OCI-M2 (cell line): ENCODE results near the gene TEX2.
"Not testable (repeated sequence)": the region's sequence is repeated elsewhere in the genome, so short reads cannot be mapped to it uniquely, and the experiment has no call there.

ENCODE experiments used
- DNase-seq: peaks from one replicate; lab custom pipeline; 2025; ENCODE audit not compliant: unreplicated experiment; lab: John Stamatoyannopoulos, UW

Gene TEX2

DNA sequence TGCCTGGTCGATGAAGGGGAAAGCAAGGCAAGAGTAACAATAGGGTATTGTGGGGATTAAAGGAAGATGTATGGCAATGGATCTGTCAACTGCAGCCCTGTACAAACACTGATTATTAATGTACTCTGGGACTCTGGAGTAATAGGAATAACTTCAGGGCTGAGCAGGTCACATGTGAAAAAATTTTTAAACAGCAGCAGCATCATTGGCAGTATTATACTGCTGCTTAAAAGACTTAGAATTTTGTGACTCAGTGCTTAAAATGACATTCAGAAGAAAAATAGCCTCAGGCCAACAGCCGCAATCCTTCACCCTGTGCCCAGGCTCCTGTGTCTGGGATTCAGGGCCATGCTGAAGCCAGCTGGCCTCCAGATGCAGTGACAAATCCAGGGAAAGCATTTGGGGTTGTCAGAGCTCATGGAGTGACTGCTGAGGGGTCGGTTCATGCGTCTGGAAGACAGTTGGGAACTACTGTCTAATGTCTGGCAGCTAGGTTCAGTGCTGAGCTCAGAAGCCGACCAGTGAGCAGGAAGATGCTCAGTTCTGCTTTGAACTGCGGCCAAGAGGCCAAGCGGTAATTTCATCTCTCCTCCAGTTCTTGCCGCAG is 22.2 kb downstream of the TEX2 start:
- DNase-seq, result no peak

DNA sequence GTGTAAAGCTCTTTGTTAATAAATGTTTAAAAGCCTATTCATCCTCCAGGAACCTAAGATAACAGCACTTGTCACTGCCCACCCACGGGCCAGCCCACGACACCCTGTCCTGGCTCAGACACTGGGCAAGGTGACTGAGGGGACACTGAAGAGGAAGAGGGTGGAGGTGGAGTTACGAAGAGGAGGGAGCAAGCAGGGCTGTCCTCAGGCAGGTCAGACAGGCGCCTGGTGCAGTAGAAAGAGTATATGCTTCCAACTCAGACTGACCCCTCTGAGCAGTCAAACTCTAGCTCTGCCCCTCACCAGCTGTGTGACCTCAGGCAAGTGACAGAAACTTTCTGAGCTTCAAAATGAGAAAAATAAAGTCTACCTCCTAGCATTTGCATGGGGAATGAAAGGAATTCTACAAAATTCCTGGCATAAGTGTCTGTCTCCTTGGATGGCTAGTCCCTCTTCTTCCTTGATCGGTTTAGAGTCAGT is 22.8 kb downstream of the TEX2 start:
- no peak for DNase-seq

DNA sequence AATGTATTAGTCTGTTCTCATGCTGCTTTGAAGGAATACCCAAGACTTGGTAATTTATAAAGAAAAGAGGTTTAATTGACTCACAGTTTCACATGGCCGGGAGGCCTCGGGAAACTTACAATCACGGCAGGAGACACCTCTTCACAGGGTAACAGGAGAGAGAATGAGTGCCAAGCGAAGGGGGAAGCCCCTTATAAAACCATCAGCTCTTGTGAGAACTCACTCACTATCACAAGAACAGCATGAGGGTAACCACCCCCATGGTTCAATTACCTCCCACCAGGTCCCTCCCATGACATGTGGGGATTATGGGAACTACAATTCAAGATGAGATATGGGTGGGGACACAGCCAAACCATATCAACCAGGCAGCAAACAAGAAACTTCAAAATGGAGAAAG is 24.6 kb downstream of the TEX2 start:
- not testable (repeated sequence) for DNase-seq

DNA sequence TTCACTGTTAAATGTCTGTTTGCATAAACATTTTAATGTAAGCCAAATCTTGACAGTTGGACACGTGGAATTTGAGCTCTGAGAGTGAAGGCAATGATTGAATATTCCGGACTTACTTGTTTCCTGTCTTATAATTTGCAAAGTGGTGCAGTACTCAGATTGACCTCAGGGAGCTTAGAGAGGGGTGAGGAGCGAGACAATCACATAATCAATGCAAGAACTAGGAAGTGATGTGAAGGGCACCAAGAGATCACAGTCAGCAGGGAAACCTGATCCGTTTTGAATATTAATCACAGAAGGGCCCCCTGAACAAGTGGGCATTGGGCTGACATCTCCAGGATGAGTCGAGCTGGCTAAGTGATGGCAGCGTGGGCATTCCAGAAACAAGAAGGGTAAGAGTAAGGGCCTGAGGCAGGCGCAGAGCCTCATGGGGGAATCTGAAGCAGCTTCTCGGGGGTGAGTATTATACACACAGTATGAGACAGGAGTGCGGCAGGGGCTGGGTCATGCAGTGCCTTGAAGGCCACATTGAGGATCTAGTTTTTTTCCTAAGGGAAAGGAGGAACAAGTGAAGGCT is 26.1 kb downstream of the TEX2 start:
- DNase-seq, result no peak

DNA sequence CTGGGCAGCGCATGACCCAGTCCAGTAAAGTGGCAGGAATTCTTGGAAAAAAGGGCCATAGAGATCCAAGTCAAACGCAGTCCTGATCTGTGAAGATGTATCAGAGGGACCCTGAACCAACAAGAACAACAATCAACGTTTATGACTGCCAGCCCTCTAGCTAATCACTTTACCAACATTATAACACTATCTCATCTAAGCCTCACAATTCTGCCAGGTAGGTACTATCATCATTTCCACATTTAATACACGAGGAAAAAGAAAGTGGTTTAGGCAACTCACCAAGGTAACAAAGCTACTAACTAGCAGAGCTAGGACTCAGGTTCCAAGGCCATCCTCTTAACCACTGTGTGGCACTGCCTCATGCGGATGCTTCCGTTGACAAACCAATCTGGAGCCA is 28.1 kb downstream of the TEX2 start:
- no peak for DNase-seq

DNA sequence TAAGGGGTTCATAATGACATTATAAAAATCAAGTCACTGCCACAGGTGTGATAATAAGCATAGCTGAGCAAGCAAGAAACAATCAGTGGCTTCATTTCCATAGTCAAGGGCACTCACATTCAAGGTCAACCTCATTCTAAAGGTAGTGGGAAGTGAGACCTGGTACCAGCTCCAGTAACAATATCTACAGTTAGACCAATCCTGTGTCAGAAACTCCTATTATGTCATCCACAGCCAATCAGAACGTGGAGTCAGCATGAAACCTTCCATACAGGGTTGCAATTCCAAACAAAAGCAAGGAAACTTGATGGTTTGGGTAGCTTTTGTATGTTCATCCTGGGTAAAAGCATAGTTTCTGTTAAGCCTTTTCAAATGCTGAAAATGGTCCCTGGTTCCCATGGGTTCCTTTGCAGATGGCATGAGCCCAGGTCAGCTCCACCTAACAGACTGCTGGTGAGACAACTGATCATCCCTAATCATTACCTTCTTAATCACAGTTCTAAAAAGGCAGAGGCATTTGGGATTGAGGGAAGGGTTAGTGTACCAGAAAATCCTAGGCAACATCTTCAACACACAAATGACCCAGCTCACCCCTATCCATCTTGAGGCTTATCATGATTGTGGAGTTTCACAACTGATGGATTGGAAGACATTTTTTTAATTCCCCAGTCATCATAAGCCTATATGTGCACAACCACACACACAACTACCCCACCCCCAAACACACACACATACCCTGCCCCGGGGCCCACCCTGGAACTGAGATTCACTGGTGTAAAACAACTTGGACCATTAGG is 30.4 kb downstream of the TEX2 start:
- no peak for DNase-seq

DNA sequence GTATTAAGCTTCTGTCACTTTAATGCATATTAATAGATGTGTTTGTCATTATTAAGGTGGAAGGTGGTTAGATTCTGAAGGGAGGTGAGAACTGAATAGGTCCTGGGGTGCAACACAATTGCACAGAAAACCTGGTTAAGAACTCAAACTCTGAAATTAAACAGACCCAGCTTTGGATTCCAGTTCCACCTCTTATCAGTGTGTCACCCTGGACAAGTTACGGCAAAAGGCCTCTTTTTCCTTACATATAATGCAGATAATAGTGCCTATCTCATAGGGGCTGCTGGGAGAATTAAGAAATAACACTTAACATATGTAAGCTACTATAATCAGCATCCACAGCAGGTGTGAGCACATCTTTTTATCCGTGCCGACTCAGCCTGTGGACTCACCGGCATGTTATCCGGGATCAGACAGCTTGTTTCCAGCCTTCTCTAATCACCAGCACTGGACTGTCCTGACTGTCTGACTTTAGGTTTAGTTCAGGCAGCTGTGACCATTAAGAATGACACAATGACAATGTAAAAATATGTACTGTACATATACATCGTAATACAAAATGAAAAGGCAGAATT is 31.4 kb downstream of the TEX2 start:
- DNase-seq, result no peak

DNA sequence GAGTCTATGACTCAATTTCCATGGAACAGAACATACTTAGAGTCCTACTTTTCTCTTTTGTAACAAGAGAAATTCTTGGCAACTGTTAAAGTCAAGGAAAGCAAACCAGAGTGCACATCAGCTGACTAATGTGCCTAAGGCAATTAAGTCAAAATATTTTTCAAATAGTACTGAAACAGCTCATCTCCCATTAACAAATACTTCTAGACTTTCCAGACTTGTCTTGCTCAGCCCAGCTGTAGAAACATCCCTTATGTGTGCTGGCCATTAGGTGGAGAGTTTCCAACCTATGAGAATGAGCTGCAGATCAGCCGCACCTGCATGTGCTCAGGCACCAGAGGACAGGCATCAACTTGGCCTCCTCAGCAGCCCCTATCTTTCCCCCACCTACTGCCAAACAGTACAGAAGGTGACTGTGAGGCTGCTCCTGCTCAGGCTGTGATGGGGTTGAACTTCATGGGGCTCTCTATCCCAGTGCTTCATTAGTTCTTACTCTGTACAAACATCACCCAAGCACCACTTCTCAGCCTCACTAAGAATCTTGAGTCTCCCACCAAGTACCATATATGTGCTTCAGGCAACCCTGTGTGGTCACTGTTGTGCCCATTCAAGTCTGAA is 32.2 kb downstream of the TEX2 start:
- DNase-seq, result no peak

DNA sequence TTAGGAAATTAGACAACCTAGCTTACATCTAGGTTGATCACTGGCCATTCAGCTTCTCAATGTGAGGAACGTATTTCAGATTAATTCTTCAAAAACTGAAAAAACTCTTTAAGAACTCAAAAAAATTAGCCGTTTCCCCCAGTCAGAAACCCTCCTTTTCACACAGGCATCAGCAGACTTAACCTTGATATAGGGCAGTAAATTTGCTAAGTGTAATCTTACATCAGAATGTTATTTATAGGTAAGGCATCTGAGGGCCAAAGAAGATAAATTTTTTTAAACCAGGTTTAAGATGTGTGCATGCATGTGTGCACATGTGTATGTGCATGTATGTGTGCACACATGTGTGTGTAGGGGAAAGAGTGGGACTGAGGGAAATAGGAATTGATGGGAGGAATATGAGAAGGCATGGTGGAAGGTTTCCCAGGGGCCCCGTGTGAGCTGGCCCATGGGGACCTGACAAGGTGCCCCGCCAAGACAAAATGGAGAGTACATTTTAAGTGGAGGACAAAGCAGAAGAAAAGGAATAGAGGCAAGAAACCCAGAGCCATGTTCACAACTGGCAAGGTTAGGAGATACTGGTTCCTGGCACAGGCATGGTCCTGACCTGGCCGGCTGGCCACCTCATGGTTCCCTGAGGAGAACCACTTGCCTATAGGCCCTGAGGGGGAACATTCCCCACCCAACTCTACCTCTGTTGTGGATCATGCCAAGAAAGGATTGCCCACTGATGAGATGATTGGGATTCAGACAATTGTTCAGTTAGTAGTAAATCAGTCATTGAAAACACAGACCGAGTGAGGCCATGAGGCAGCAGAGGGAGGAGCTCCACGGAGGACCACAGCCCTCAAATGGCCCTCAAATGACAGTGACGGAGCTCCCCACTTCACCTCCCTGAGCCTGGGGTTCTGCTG is 33.0 kb downstream of the TEX2 start:
- no peak for DNase-seq

DNA sequence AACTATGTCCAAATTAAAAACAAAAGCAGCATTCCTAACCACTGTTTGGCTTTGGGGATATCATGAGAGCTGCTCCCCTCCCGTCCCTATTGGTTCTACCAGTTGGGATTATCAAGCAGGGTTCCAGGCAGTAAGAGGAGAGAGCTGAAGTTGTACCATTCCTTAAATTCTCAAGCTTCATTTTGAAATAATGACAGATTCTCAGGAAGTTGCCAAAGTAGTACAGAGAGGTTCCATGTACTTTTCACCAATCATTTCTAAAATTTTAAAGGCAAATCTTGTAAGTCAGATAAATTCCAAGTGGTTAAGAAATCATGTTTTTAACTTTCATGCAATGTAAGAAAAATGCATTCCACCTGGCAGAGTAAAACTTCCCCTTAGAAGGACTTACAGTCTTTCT is 36.9 kb downstream of the TEX2 start:
- no peak for DNase-seq

DNA sequence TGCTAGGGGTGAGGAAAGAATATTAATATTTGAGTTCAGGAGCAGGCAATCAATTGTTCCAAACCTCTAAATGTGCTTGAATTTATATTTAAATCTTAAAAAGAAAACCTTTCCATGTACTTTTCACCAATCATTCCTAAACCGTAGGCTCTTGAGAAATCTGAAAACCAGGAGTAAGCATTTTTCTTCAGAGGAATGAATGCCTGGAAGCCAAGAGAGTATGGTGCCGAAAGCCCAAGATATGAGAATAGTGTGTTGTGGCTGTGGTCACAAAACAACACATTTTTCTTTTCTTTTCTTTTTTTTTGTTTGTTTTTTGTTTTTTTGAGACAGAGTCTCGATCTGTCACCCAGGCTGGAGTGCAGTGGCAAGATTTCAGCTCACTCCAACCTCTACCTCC is 37.6 kb downstream of the TEX2 start:
- DNase-seq, result no peak

DNA sequence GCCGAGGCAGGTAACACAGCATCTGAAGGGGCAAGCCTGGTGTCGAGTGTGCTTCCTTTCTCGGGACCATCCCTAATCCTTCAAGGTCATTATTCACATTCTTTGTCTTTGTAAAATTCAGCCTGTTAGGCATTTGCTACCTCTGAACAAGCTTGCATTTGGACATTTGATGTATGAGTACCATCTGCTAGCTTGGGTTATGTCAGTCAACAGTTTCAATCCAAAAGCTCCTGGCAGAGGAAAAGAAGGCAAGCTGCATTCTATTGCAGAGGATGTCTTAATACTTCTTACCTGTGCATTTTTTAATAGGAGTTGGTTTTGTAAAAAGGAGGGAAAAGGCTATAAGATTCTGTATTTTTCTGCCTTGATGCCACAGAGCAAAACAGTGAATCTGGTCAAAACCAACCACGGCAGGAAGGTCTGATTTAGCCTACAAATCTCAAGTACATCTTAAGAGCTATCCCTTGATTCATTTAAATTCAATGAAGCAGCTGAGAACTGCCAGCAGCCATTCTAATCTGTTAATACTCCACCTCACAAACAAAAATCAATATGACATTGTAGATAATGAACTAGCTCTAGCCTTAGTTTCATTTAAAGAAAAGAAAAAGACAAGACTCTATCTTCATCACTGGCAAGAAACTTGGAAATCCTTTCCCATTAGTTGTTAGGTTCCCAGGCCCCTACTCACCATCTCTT is 39.0 kb downstream of the TEX2 start:
- DNase-seq, result no peak

DNA sequence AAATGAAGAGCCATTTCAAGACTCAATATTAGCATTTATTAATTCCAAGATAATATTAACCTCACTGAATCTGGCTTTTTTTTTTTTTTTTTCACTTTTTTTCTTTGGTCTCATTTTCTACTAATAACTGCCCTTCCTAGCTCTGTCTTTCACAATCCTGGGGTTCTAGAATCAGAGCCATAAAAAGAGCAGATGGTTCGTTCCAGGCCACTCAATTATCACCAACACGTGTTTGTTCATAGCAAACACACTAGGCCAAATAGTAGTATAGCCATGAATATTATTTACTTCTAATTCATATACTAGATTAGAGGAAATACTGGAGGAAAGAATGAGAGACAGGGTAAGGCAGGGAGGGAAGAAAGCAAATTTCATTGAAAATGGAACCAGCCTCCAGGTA is 39.8 kb downstream of the TEX2 start:
- no peak for DNase-seq

DNA sequence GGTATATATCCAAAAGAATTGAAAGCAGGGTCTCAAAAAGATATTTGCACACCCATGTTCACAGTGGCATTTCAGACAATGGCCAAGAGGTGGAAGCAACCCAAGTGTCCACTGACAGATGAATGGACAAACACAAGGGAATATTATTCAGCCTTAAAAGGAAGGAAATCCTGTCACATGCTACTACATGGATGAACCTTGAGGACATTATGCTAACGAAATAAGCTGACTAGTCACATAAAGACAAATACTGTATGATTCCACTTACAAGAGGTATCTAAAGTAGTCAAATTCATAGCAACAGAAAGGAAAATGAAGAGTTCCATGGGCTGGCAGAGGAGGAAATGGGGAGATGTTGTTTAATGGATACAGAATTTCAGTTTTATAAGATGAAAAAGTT is 41.4 kb downstream of the TEX2 start:
- no peak for DNase-seq

DNA sequence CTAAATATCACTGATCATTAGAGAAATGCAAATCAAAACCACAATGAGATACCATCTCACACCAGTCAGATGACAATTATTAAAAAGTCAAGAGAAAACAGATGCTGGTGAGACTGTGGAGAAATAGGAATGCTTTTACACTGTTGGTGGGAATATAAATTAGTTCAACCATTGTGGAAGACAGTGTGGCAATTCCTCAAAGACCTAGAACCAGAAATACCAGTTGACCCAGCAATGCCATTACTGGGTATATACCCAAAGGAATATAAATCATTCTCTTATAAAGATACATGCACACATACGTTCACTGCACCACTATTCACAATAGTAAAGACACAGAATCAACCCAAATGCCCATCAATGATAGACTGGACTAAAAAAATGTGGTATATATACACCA is 42.5 kb downstream of the TEX2 start:
- DNase-seq, result not testable (repeated sequence)

DNA sequence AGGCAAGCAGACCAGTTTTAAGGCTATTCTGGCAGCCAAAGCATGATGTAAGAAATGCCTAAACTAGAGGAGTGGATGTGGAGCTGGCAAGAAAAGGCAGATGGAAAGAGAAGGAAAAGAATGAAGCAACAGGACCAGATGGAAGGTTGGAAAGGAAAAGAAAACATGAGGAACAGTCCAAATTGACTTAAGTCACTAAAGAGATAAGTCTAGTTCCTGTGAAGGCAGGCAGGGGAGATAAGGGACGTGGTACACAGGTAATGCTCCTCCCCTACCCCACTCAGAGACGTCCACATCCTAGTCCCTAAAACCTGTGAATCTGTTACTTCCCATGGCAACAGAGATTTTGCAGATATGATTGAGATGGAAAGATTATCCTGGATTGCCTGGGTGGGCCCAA is 43.5 kb downstream of the TEX2 start:
- DNase-seq, result no peak

DNA sequence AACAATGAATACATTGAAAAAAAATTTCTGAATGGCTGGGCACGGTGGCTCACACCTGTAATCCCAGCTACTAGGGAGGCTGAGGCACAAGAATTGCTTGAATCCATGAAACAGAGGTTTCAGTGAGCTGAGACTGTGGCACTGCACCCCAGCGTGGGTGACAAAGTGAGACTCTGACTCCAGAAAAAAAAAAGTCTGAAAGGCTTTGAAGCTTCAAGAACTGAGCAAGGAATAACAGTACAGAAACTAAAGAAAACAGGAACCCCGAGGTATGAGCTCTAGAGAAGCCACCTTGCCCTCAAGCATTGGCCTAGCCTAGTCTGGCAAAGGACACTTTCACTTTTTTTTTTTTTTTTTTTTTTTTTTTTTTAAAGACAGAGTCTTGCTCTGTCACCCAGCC is 45.0 kb downstream of the TEX2 start:
- DNase-seq, result no peak

DNA sequence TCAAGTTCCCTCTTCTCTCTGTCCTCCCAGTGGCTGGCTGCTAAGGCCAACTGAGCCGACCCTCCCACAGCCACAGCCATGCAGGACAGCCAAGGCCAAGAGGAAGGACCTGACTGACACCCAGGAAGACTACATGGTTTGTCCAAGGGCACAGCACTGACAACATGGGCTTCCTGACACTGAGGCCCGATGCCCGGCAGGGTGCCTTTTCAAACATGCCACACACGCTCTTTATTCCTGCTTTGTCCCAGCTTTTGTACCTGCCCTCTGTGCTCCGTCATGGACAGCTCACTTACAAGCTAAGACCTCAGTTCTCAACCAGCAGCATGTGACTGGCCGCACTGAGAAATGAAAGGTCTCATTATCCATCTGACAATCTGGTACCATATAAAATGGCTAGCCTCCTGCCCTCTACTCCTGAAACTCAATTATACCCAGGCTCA is 45.8 kb downstream of the TEX2 start:
- no peak for DNase-seq

DNA sequence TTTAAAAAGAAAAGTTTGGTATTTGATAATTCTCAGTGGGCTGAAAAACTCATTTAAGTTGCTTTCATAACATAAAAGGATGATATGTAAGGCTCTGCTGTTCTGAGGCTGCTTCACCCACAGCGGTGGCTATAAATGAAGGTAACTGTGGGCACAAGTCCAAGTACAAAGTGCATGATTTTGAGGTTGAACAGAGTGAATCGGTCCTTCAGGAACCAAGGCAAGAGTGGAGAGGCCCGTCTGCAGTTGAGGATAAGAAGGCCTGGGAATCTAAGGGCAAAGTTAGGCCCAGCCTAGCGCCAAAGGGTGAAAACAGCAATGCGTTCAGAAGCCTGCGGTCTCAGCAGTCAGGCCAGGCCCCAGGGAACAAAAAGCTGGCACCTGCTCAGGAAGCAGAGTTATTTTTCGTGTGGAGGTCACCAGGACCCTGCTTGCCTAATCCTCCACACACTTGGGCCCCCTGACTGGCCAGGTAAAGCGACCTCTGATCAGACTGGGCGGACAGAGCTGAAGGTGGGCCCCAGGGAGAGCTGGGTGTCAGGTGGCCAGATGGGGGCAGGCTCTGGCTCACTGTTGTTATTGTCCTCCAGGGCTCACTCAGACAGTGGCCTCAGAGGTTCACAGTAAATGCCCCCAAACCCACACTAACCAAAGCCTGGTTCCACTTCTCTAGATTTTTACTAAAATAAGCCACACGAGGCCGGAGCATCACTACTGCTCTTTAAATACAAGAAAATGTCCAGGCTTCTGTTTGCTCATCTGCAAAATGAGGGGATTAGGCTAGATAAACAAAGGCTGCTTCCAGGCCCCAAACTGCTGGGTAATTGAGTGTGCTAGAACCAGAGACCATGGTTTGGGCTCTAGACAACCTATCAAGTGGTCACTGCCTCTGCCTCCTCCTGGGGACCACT is 46.5 kb downstream of the TEX2 start:
- no peak for DNase-seq
